GM21737 (cell line): Measurements from ENCODE around the gene SSR4.

Experiments used
- ATAC-seq: cut with Tn5 transposase; IDR thresholded peaks from one replicate; pipeline ENCODE4 v1.9.1; 2021; ENCODE audit warnings: mild to moderate bottlenecking, moderate library complexity; ENCODE audit not compliant: unreplicated experiment

Gene SSR4

GRCh38 chrX:153769158-153769864 is 25.2 kb upstream of the SSR4 start:
- no peak for ATAC-seq

- no peak for ATAC-seq
These were observed 24.4 kb upstream of the SSR4 start for GRCh38 chrX:153769865-153770600.

- no peak for ATAC-seq
These were observed 23.7 kb upstream of the SSR4 start for GRCh38 chrX:153770601-153771414.

- no peak for ATAC-seq
These were observed 22.8 kb upstream of the SSR4 start for GRCh38 chrX:153771415-153772315.

GRCh38 chrX:153772316-153773217 is 21.9 kb upstream of the SSR4 start:
- ATAC-seq: no peak

GRCh38 chrX:153773218-153773611 is 21.3 kb upstream of the SSR4 start:
- no peak for ATAC-seq

- ATAC-seq: no peak
These were observed 20.5 kb upstream of the SSR4 start for GRCh38 chrX:153773741-153774575.

- ATAC-seq: no peak
These were observed 19.7 kb upstream of the SSR4 start for GRCh38 chrX:153774576-153775292.

GRCh38 chrX:153775293-153776119 is 19.0 kb upstream of the SSR4 start:
- ATAC-seq: no peak

- ATAC-seq: no peak
These were observed 18.3 kb upstream of the SSR4 start for GRCh38 chrX:153776120-153776599.

GRCh38 chrX:153776611-153777045 is 17.8 kb upstream of the SSR4 start:
- no peak for ATAC-seq

- no peak for ATAC-seq
These were observed 17.0 kb upstream of the SSR4 start for GRCh38 chrX:153777261-153778090.

GRCh38 chrX:153778181-153778580 is 16.3 kb upstream of the SSR4 start:
- ATAC-seq: no peak

GRCh38 chrX:153778684-153779101 is 15.8 kb upstream of the SSR4 start:
- no peak for ATAC-seq

- ATAC-seq: no peak
These were observed 14.4 kb upstream of the SSR4 start for GRCh38 chrX:153779891-153780677.
